ENCODE measurements around the gene MTCL3.

GRCh38 chr6:127516662-127517273 lies 2.4 kb downstream of the MTCL3 start:
- TF ChIP-seq EP300 (IDR thresholded peaks at IDR 0.05), result no peak
- peak in 1 of 2 donors; percentile 77 for TF ChIP-seq CTCF (IDR thresholded peaks at IDR 0.05)
- TF ChIP-seq POLR2AphosphoS5 (IDR thresholded peaks at IDR 0.05), result no peak
- TF ChIP-seq POLR2A (IDR thresholded peaks at IDR 0.05), result no peak

All from suprapubic skin (tissue), 4 donors.